Central memory CD4-positive, alpha-beta T cell (primary cell): Measurements from ENCODE around the gene DNAH17.
"Not testable (repeated sequence)": the region's sequence is repeated elsewhere in the genome, so short reads cannot be mapped to it uniquely, and the experiment has no call there.

Experiments used
- DNase-seq: peaks from one replicate; pipeline ENCODE4 v3.0.0; 2022

The DNAH17 gene

DNA sequence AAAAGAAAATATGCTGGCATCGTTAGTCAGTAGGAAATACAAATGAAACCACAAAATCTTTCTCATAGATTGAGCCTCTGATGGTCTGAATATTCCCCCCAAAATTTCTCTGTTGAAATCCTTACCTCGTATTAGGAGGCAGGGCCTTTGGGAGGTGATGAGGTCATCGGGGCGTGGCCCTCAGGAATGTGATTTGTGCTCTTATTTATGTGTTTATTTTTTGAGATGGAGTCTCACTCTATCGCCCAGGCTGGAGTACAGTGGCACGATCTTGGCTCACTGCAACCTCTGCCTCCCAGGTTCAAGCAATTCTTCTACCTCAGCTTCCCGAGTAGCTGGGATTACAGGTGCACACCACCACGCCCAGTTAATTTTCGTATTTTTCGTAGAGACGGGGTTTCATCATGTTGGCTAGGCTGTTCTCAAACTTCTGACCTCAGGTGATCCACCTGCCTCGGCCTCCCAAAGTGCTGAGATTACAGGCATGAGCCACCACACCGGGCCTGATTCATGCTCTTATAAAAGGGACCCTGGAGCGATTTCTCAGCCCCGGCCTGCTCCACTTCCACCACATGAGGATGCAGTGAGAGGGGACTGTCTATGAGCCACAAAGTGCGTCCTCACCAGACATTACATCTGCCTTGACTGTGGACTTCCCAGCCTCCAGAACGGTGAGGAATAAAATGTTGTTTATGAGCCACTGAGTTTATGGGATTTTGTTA lies 53.1 kb downstream of the DNAH17 start:
- no peak for DNase-seq

DNA sequence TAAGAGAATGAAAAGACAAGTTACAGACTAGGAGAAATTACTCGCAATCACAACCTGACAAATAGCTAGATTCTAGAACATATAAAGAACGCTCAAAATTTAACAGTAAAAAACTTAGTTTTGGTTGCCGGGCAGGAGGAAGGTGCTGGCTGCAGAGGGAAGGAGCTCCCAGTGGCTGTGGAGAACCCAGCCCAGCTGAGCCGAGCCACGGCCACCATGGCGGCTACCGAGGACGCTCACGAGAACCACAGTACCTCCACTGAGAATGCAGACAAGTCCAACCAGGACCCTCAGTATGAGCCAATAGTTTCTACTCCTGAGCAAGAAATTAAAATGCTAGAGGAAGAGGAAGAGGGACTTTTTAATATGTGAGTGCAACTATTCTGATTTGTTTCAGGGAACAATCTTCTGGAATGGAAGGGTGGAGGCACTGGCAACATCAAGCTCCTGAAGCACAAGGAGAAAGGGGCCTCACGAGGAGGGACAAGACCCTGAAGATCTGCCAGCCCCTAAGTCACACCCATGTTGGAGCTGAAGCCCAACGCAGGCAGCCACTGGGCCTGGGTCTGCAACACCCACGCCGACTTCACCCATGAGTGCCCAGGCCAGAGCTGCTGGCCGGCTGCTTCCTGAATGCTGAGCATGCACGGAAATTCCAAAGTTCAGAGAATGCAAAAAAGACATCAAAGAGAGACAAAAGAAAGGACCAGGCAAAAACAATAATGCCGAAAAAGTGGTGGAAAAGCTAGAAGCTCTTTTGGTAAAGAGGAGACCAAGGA lies 55.0 kb downstream of the DNAH17 start:
- no peak for DNase-seq

DNA sequence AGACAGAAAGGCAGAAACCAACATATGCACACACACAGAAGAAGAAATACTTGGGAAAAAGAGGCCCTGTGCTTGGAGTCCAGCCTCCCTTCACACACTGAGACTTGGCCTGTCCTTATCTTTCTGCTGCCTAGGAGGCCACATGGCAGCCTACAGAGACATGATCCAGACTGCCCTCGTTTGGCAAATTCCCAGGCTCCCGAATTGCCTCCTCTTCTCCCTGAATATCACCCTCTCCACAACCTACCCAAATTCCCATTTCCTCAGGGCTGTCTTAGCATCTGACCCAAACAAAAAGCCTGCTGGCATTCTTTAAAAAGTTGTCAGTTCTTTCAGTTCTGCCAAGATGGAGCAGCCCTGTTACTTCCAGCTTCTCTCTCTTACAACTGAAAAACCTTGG lies 59.8 kb downstream of the DNAH17 start:
- DNase-seq, result no peak

DNA sequence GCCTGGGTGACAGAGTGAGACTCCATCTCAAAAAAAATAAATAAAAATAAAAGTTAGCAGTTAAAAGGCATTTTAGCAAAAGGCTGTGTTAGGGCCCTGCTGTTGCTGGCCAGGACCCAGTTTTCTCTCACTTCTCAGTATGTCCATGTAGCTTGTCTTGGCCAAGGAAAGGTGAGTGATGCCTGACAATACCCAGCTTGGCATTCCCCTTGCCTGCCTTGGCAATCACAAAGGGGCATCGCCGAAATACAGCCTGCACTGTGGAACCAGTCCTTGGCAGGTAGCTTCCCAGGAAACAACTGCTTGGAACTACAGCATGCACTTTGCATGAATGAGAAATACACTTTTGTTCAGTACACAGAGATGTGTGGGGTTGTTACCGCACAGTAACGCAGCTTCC lies 61.7 kb downstream of the DNAH17 start:
- no peak for DNase-seq

DNA sequence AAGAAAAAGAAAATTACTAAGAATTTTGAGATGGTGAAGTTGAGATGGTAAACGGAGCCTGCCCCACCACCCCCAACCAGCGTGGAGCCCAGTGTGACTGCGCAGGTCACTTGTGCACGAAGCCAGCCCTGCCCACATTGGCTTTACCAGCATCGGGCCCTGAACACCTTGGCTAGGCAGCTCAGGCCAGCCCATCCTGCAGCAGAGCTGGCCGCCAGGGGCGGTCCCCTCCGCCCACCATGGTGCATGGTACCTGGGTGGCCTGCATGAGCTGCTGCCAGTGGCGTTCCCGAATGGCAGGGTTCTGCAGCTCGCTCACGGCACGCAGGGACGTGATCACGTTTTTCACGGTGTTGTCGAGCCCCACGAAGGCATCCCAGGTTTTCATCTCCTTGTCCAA lies 62.7 kb downstream of the DNAH17 start:
- DNase-seq, result no peak

DNA sequence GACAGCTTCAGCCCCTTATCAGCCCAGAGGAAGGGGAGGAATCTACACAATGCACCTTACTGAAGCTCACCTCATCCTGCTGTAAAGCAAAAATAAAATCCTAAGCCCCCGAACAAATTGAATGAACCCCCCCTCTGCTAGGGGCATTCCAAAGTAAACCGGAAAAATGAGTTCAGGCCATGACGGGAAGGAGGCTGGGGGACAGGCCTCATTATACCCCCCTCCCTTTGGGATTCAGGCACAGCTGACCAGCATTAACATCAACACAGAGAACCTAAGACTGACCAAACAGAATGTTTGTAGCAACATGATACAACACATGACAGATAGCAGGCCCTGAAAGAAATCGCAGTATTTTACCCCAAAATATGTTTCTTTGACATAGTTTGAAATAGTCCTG lies 64.2 kb downstream of the DNAH17 start:
- no peak for DNase-seq

DNA sequence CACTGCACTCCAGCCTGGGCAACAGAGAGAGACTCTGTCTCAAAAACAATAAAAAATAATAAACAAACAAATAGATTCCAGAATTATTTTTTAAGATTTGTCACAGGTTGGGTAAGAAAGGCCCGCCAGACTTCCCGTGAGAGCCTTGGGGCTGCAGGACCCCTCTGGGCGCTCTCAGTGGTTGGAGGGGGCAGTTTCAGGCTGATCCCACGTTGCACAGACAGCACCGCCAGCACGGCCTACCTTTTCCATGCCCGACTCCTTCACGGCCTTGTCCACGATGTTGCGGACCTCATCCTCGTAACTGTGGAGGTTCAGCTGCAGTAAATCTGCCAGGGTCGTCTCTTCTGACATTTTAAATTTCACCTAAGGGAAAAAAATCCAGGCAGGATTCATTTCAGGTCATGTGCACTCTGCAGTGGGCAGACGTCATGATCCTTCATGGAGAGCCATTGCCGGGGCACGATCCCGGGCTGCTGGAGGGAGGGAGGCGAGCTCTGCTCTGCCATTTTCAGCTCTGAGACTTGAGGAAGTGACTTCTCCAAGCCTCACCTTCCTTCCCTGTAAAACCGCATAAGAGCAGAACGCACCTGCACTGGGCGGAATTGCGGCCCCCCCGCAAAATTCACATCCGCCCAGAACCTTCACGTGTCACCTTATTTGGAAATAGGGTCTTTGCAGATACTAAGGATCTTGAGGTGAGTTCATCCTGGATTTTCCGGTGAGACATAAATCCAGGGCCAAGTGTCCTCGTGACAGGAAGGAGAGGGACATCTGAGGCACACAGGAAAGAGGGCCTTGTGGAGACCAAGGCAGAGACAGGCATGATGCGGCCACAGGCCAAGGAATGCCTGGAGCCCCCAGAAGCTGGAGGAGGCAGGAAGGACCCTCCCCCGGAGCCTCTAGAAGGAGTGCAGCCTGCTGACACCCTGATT lies 66.8 kb downstream of the DNAH17 start:
- no peak for DNase-seq

DNA sequence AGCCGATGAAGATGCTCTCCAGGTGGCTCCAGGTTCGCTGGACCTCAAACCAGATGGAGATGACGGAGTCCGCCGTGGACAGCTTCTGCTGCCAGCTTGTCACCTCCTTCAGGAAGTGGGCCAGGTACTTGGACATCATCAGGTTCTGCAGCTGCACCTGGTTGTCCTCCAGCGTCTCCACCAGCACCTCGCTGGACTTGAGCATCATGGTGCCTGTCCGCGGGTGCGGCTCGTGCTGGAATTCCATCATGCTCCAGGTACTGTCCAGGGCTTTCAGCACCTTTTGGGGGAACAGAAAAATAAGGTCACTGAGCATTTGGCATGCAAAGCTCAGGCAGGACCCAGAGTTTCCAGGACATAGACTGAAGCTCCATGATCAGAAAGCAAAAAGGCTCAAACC lies 69.7 kb downstream of the DNAH17 start:
- no peak for DNase-seq

DNA sequence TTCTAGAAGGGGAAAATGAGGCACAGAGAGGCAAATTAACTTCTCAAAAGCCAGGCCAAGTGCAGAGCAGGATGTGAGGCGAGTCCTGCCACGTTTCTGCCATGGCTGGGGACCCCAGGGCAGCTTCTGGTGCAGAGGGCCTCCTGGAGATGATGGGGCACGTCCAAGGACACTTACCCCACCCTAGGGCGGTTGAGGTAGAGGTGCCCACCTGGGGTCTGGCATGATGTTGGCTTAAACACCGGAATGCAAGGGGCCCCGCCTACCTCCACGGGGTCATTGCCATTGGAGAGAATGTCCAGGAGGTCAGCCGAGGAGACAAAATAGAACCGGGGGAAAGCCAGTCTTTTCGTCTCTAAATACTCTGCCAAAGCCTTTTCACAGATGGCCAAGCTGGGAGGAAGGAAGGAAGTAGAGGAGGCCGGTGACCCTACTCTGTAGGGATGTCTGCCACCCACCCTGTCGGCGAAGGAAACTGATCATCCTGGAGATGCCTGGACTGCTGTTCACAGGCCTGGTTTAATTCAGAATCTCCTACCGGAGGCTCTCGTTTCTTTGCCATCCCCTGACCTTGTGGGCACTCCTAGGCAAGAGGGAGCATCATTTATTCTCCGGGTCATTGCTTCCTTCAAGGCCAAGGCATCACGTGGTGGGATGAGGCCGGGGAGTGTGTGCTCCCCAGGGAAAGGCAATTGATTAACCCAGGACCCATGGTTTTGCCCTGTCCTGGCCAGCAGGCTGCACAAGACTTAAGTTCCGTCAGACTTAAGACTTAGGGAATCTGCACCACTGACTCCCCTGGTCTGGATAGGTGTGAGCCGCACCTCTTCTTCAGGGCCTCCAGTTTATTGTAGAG lies 70.5 kb downstream of the DNAH17 start:
- DNase-seq, result no peak

DNA sequence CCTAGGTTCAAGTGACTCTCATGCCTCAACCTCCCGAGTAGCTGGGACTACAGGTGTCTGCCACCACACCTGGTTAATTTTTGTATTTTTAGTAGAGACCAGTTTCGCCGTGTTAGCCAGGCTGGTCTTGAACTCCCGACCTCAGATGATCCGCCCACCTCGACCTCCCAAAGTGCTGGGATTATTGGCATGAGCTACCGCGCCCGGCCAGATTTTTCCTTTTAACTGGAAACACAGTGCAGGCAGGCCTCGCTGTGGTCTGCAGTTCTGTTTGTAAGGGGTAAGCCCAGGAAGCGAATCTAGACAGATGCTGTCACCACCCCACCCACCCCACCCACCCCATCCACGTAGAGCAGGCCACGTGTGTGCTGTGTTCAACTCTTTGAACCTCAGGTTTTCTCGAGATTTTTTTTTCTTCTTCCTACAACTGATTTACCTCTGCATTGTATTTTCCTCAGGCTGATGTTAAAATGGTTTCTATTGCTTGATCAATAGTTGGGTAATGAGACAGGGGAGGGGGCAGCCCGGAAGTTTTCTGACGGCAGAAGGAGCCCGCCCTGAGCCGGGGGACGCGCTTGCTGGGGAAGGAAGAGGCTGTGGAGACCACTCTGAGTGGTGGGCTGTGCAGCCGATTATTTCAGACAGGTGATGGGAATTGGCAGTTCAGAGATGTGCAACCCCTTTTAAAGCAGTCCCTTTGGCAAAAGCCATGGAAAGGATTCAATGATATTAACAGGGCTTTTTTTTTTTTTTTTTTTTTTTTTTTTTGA lies 72.9 kb downstream of the DNAH17 start:
- no peak for DNase-seq

DNA sequence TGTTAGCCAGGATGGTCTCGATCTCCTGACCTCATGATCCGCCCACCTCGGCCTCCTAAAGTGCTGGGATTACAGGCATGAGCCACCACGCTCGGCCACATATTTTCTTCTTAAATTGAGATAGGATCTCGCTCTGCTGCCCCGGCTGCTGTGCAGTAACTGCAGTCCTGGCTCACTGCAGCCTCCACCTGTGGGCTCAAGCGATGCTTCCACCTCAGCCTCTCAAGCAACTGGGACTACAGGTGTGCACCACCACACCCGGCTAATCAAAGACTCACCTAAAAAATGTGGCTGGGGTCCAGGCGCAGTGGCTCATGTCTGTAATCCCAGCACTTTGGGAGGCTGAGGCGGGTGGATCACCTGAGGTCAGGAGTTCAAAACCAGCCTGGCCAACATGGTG lies 73.8 kb downstream of the DNAH17 start:
- not testable (repeated sequence) for DNase-seq

DNA sequence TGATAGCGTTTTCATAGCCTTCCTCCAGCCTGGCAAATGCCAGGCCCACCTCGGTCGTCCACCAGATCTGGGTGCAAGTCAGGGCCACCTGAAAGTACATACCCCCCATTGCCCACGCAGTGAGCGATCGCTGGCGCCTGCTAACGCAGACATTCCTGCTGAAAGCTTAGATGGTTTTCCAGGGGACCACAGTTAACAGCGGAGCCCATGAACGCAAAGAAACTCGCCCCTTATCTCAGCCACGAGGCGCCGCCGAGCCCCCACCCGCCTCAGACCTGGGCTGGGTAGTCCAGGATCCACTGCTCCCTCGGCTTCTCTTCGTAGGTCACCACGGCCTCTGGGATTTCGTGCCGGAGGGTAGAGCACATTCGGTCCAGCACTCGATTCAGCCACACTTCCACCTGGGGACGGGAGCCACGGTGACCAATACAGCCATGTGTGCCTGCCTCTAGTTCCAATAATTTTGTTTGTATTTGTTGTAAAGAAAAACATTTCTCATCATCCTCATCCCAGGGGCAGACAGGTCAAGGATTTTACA lies 74.5 kb downstream of the DNAH17 start:
- no peak for DNase-seq

DNA sequence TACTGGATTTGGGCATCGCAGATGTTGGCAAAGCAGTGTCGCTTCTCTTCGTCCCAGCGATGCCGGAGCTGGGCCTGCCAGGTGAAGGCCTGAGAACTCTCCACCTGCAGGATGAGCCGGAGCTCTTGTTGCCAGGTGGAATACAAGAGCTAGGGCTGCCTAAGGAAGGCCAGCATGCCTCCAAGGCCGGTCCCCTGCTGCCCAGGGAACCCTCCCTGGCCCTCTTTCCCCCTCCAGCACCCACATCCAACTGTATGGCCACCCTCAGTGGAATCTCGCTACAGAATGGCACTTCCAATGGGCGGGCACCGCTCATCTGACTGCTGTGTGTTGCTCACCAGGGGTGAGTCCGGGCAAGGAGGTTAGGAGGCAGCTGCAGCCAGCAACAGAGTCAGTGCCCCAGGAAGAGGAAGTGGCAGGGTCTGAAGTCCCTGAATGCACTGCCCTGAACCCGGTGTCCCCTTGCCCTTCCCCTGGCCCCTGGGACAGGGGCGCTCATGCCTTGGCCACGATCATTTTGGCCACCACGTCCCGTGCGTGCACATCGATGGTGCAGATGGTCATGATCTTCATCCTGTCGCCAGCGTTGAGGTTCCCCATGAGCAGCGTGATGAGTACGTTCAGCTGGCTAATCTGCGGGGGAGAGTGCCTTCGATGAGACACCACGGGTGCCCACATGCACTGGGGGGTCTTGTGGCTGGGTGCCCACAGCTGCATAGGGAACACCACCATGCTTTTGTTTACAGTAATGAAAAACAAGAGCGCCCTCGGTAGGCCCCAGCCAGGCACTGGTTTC lies 75.8 kb downstream of the DNAH17 start:
- DNase-seq, result no peak

DNA sequence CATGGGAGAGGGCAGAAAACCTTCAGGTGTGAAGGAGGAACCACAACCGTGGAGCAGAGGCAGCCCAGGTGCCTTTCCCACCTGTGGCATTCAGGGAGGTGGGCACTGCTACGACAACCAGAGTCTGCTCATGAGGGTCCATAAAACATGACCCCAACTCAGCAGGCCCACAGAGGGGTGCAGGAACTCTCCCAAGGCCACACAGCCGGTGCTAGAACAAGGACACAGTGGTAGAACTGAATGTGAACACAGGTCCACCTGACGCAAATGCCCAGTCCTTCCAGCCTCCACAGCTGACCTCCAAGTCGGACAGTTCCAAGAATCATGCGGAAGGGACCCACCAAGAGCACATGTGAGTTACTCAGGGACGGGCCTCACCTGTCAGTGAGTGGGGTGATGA lies 76.4 kb downstream of the DNAH17 start:
- no peak for DNase-seq

DNA sequence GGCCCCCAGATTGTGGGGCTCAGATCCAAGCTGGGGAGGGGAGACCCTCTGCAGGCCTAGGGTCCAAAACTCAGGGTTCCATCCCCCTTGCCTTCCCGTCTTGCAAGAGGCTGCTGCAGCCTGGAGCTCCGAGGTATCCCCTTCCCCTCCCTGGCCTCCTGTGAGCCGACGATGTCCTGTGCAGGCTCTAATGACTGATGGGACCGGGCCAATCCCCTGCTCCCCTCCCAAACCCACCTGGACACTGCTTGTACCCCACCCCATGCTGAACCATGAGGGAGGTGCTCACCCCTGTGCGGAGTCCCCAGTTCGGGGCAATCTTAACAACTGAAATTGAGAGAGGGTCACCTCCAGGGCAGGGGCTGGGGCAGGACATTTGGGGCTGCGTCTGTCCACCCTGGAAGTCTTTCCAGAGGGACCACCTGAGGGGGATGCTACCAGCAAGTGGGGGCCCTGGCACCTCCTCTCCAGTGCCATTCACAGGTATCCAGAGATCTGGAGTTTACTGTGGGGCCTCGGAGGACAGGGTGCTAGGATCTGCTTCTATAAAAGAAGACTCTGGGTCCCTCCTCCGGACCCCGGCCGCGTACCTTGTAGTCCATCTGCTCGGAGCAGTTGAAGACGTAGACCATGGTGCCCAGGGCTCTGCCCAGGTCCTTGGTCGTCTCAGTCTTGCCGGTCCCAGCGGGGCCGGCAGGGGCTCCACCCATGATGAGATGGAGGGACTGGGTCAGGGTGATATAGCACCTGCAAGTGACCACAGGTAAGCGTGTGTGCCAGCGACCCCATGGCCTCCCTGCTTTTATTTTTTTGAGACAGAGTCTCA lies 77.3 kb downstream of the DNAH17 start:
- DNase-seq, result no peak

DNA sequence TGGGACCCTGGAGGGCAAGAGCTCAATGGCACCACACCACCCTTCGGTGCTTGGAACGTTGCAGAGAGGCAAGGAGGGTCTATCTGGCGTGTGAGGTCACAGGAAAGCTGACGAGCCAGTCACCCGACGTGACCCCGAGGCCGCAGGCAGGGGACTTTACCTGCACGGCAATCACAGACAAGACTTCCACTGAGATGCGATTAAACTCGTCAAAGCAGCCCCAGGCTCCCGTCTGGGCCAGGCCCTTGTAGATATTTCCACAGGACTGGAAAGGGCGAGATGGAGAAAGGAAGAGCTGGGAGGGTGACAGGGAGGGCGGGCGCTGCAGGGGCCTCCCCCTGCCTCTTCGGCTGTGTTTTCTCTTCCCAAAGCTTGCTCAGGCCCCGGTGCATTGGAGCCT lies 78.3 kb downstream of the DNAH17 start:
- DNase-seq, result no peak

DNA sequence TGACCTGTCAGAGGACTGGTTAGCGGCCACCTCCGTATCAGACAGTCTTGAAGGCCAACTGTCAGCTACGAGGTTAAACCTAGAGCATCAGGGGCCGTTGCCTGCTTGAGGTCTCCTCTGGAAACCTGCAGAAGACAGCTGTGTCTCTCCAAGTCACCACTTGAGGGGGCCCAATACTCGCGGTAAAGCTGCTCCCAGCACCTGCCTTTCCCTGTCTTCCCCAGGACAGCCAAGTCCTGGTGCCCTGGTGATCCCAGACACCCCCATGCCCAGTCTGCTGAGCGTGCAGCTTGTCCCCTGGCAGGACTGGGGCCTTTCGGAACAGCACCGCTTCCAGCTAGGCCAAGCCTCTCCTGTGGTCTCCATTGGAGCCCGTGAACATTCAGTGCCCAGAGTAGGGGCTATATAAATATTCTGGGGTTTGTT lies 80.1 kb downstream of the DNAH17 start:
- DNase-seq, result peak; percentile 47

DNA sequence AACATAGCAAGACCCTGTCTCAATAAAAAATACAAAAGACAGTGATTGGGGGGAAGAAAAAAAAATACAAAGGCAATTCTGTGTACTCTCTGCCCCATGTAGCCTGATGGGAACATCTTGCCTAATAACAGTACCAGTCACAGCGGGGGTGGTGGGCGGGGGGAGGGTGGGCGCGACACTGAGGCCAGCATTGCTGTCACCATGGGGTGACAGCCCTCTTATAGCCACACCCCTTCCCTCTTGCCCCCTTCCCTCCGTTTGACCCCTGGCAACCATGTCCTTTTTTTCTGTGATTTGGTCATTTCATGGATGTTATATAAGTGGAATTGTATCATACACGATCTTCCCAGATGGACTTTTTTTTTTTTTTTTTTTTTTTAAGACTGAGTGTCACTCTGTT lies 80.9 kb downstream of the DNAH17 start:
- DNase-seq, result no peak

DNA sequence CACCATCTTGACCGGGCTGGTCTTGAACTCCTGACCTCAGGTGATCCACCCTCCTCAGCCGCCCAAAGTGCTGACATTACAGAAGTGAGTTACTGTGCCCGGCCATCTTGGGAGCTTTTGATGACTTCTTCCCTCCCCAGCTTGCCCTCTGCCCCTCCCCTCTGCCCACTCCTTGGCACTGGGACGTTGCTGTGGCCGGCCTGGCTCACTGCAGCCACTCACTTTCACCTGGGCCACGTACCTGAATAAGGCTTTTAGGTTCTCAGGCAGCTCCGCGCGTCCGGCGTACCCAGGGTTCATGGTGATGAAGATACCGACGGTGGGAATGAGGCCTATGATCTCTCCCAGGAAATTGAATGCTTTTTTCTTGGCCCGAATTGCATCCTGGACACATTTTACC lies 81.6 kb downstream of the DNAH17 start:
- DNase-seq, result no peak
